HepG2 (cell line): ENCODE results near the gene TAOK3. TPM values are rescaled to one million over a fixed set of nuclear protein-coding genes. Genes with fewer than 3 reads are reported as not detected.
A peak's percentile ranks its signal among the peaks of the same experiment; 100 is the strongest.

Source experiments
- ATF4 ChIP-seq, 2 experiments: fragments of 450-650 bp in 1 of 2; sonication (generic) in 1 of 2; formaldehyde crosslinking; IDR thresholded peaks; 2 replicates each; pipeline versions ENCODE4 v1.5.0 to v1.8.0; 2020 to 2022; ENCODE audit warnings: mild to moderate bottlenecking in 1 of 2, missing genetic modification reagents in 1 of 2
- CREM ChIP-seq, 2 experiments: sonication (generic) in 1 of 2; formaldehyde crosslinking in 1 of 2; IDR thresholded peaks; 2 replicates each; pipeline versions ENCODE4 v1.4.0 to v1.6.1; 2016 to 2020; ENCODE audit warnings: antibody characterized with exemption in 1 of 2, mild to moderate bottlenecking in 1 of 2, missing genetic modification reagents in 1 of 2
- GTF3A ChIP-seq: sonication (generic); formaldehyde crosslinking; conservative IDR thresholded peaks from 2 replicates; pipeline ENCODE4 v1.4.0; 2020; ENCODE audit warnings: mild to moderate bottlenecking, missing genetic modification reagents
- IRX3 ChIP-seq: sonication (generic); formaldehyde crosslinking; IDR thresholded peaks from 2 replicates; pipeline ENCODE4 v1.8.1; 2023; ENCODE audit warnings: mild to moderate bottlenecking, low read depth, missing genetic modification reagents, borderline replicate concordance
- MTERF4 ChIP-seq: sonication (generic); formaldehyde crosslinking; IDR thresholded peaks from 2 replicates; pipeline ENCODE4 v1.8.0; 2023; ENCODE audit warnings: mild to moderate bottlenecking, missing genetic modification reagents
- TCF12 ChIP-seq, 2 experiments: fragments of 450-650 bp in 1 of 2; sonication (generic) in 1 of 2; formaldehyde crosslinking in 1 of 2; IDR thresholded peaks; 2 replicates each; pipeline versions ENCODE4 v1.6.1 to v1.8.0; 2017 to 2022; ENCODE audit warnings: antibody characterized with exemption in 1 of 2, mild to moderate bottlenecking in 1 of 2, missing genetic modification reagents in 1 of 2, moderate library complexity in 1 of 2
- TGIF2 ChIP-seq: IDR thresholded peaks from 2 replicates; pipeline ENCODE4 v1.6.1; 2016; ENCODE audit warnings: control low read depth, missing compliant biosample characterization
- TOPORS ChIP-seq: sonication (generic); formaldehyde crosslinking; IDR thresholded peaks from 2 replicates; pipeline ENCODE4 v1.8.0; 2023; ENCODE audit warnings: mild to moderate bottlenecking, missing genetic modification reagents
- ZNF431 ChIP-seq: sonication (generic); formaldehyde crosslinking; IDR thresholded peaks from 2 replicates; pipeline ENCODE4 v1.9.0; 2022; ENCODE audit warnings: missing genetic modification reagents, low read depth, mild to moderate bottlenecking, borderline replicate concordance
- ZNF501 ChIP-seq: sonication (generic); formaldehyde crosslinking; IDR thresholded peaks from 2 replicates; pipeline ENCODE4 v1.5.1; 2020; ENCODE audit warnings: mild to moderate bottlenecking, moderate library complexity, missing genetic modification reagents
- ZNF570 ChIP-seq: sonication (generic); formaldehyde crosslinking; IDR thresholded peaks from 2 replicates; pipeline ENCODE4 v1.4.0; 2020; ENCODE audit warnings: mild to moderate bottlenecking, missing genetic modification reagents, borderline replicate concordance
- ZNF629 ChIP-seq: sonication (generic); formaldehyde crosslinking; conservative IDR thresholded peaks from 2 replicates; pipeline ENCODE4 v1.5.0; 2020; ENCODE audit warnings: missing genetic modification reagents
- polyA plus RNA-seq, 8 experiments: library from polyadenylated mRNA; depleted of rRNA in 3 of 8; stranded (reverse) in 7 of 8; unstranded in 1 of 8; fragments of >200 nt; fragmentation: Illumina TruSeq in 4 of 8; extraction: Trizol in 4 of 8; gene quantifications; 2 replicates each; pipeline versions ENCODE4 v1.2.1 to v1.2.3, GENCODE V29; 2011 to 2016; ENCODE audit warnings: low read depth in 4 of 8, missing spikeins in 1 of 8, mixed read lengths in 1 of 8; ENCODE audit not compliant: insufficient read depth in 1 of 8
- total RNA-seq, 5 experiments: library from RNA; depleted of rRNA; stranded (reverse); fragments of >200 nt; fragmentation: Illumina TruSeq; extraction: Trizol; gene quantifications; 2 replicates each; pipeline ENCODE4 v1.2.3, GENCODE V29; 2016; ENCODE audit warnings: low read depth in 1 of 5
- TF ChIP-seq, protein P1 (sequence below): sonication (generic); formaldehyde crosslinking; IDR thresholded peaks from 2 replicates; pipeline ENCODE4 v1.4.0; 2020; ENCODE audit warnings: mild to moderate bottlenecking, missing genetic modification reagents
- TF ChIP-seq, protein P2 (sequence below): sonication (generic); formaldehyde crosslinking; IDR thresholded peaks from 2 replicates; pipeline ENCODE4 v1.4.0; 2020; ENCODE audit warnings: missing genetic modification reagents, mild to moderate bottlenecking, borderline replicate concordance

The TAOK3 gene
- total and polyA plus RNA-seq, 2 of the 13 experiments (the other 11 are each of a cell fraction or from before 2014, with no cell fraction given), result 10.4 to 12.3 TPM

- TF ChIP-seq, protein P1, sequence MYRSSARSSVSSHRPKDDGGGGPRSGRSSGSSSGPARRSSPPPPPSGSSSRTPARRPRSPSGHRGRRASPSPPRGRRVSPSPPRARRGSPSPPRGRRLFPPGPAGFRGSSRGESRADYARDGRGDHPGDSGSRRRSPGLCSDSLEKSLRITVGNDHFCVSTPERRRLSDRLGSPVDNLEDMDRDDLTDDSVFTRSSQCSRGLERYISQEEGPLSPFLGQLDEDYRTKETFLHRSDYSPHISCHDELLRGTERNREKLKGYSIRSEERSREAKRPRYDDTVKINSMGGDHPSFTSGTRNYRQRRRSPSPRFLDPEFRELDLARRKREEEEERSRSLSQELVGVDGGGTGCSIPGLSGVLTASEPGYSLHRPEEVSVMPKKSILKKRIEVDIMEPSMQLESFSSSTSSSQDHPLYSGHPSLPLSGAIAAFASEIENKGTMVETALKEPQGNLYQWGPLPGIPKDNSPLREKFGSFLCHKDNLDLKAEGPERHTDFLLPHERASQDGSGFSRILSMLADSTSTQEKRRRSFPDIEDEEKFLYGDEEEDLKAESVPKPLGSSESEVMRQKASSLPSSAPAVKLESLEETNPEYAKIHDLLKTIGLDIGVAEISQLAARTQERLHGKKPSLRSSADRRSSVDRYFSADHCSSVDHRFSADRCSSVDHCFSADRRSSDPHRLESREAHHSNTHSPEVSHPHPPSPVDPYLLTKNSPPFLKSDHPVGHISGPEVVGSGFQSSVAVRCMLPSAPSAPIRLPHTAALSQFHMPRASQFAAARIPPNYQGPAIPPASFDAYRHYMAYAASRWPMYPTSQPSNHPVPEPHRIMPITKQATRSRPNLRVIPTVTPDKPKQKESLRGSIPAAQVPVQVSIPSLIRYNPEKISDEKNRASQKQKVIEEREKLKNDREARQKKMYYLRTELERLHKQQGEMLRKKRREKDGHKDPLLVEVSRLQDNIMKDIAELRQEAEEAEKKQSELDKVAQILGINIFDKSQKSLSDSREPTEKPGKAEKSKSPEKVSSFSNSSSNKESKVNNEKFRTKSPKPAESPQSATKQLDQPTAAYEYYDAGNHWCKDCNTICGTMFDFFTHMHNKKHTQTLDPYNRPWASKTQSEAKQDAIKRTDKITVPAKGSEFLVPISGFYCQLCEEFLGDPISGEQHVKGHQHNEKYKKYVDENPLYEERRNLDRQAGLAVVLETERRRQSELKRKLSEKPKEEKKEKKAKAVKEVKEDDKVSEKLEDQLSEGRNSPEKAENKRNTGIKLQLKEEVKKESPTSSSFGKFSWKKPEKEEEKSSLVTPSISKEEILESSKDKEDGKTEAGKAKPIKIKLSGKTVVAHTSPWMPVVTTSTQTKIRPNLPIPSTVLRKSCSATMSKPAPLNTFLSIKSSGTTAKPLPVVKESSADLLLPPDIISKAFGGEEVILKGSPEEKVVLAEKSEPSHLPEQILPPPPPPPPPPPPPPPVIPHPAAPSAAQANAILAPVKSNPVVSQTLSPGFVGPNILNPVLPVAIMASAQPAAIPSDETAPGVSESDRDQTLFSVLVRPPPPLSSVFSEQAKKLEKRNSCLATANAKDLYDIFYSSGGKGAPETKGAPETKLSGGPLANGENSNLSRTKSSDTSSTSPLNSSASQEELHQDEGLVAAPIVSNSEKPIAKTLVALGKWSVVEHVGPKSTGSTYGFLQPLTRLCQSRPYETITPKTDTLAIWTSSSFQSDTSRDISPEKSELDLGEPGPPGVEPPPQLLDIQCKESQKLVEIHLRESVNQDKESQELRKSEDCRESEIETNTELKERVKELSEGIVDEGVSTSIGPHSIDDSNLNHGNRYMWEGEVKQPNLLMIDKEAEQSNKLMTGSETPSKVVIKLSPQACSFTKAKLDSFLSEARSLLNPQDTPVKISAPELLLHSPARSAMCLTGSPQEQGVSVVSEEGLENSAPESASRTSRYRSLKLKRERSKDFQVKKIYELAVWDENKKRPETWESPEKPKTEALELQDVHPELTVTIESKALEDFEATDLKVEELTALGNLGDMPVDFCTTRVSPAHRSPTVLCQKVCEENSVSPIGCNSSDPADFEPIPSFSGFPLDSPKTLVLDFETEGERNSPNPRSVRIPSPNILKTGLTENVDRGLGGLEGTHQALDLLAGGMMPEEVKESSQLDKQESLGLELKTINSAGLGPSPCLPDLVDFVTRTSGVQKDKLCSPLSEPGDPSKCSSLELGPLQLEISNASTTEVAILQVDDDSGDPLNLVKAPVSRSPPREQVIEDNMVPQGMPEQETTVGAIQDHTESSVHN (CRISPR knock-in tag), result 0 out of 2 replicates have a peak, but pooled peaks have one; percentile 17
- TF ChIP-seq ZNF570 (CRISPR knock-in tag) (no peak), CREM (IDR thresholded peaks at IDR 0.05) (no peak), CREM (CRISPR knock-in tag; IDR thresholded peaks at IDR 0.05) (no peak), ZNF431 (CRISPR knock-in tag) (0 out of 2 replicates have a peak, but pooled peaks have one; percentile 31), TOPORS (CRISPR knock-in tag) (no peak), ZNF501 (CRISPR knock-in tag) (peak; percentile 39; the same call in 1 of the 2 replicates), TCF12 (IDR thresholded peaks at IDR 0.05) (no peak), TCF12 (CRISPR knock-in tag; IDR thresholded peaks at IDR 0.05) (0 out of 2 replicates have a peak, but pooled peaks have one; percentile 63), ATF4 (CRISPR knock-in tag; IDR thresholded peaks at IDR 0.05) (peak in 1 of 2 experiments; percentile 58; a peak in 1 of 4 replicates), IRX3 (CRISPR knock-in tag) (no peak; the same call in 1 of the 2 replicates), TGIF2 (CRISPR knock-in tag) (no peak), GTF3A (CRISPR knock-in tag) (no peak), ZNF629 (CRISPR knock-in tag) (no peak), MTERF4 (CRISPR knock-in tag) (no peak)
- TF ChIP-seq, protein P2, sequence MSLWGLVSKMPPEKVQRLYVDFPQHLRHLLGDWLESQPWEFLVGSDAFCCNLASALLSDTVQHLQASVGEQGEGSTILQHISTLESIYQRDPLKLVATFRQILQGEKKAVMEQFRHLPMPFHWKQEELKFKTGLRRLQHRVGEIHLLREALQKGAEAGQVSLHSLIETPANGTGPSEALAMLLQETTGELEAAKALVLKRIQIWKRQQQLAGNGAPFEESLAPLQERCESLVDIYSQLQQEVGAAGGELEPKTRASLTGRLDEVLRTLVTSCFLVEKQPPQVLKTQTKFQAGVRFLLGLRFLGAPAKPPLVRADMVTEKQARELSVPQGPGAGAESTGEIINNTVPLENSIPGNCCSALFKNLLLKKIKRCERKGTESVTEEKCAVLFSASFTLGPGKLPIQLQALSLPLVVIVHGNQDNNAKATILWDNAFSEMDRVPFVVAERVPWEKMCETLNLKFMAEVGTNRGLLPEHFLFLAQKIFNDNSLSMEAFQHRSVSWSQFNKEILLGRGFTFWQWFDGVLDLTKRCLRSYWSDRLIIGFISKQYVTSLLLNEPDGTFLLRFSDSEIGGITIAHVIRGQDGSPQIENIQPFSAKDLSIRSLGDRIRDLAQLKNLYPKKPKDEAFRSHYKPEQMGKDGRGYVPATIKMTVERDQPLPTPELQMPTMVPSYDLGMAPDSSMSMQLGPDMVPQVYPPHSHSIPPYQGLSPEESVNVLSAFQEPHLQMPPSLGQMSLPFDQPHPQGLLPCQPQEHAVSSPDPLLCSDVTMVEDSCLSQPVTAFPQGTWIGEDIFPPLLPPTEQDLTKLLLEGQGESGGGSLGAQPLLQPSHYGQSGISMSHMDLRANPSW, result no peak
Observed at GRCh38 chr12:118103601-118104382, 268.9 kb downstream of the TAOK3 start, which contains the start of gene VSIG10 (continued).
